Measurements from ENCODE around the gene ZNF521. TPM values are rescaled to one million over a fixed set of nuclear protein-coding genes. Genes with fewer than 3 reads are reported as not detected.

The ZNF521 gene
- total RNA-seq (2022; extraction: Qiagen RNA extraction; ENCODE audit: low read depth) = not detected in 5 replicates

GRCh38 chr18:25351777-25352628, at the start of gene ZNF521:
Gene ZNF521 (minus strand): TSS chr18:25352166. CDS start chr18:25350946, 1,220 bp downstream.

